PC-3 (cell line): Measurements from ENCODE around the gene DNM3. TPM values are rescaled to one million over a fixed set of nuclear protein-coding genes. Genes with fewer than 3 reads are reported as not detected.

Experiments
- ATAC-seq: fragments of 200-7000 bp; cut with Tn5 transposase; 2 replicates; pipeline ENCODE4 v1.9.1; 2020; ENCODE audit warnings: mild to moderate bottlenecking, moderate library complexity
- BruUV-seq: library from RNA; stranded (reverse); fragments of 400-500 nt; replicated peaks from 2 replicates; lab custom pipeline; 2021; lab: Mats Ljungman, UMichigan
- CTCF ChIA-PET: fragments of 300-600 bp; sonication (Branson Sonifier 250); formaldehyde crosslinking; loops from one replicate; lab custom pipeline; 2022; ENCODE audit warnings: antibody characterized with exemption; lab: Charles Lee
- POLR2A ChIA-PET: fragments of 300-600 bp; sonication (Branson Sonifier 250); formaldehyde crosslinking; loops from one replicate; lab custom pipeline; 2022; ENCODE audit warnings: antibody characterized with exemption; ENCODE audit not compliant: unreplicated experiment; lab: Charles Lee
- DNase-seq: peaks from one replicate; pipeline ENCODE4 v3.0.0-alpha.2; 2015
- H2AFZ ChIP-seq: fragments of 300-600 bp; sonication (generic); 2 replicates; pipeline ENCODE4 v1.6.0; 2016; ENCODE audit warnings: antibody characterized with exemption, low read length
- H3F3A ChIP-seq: fragments of 300-600 bp; sonication (generic); one replicate; pipeline ENCODE4 v1.6.0; 2017; ENCODE audit warnings: antibody characterized with exemption, low read length, control low read depth, mild to moderate bottlenecking; ENCODE audit not compliant: unreplicated experiment
- H3K27ac ChIP-seq: fragments of 300-600 bp; sonication (generic); 2 replicates; pipeline ENCODE4 v1.5.1; 2016; ENCODE audit warnings: mild to moderate bottlenecking, low read length
- H3K27me3 ChIP-seq: fragments of 300-600 bp; sonication (generic); 2 replicates; pipeline ENCODE4 v1.6.1; 2016; ENCODE audit warnings: low read length, mixed read lengths
- H3K36me3 ChIP-seq: fragments of 300-600 bp; sonication (generic); 2 replicates; pipeline ENCODE4 v1.6.1; 2016; ENCODE audit warnings: low read depth, mixed run types, low read length, mixed read lengths
- H3K4me1 ChIP-seq: fragments of 300-600 bp; sonication (generic); 2 replicates; pipeline ENCODE4 v1.5.1; 2016; ENCODE audit warnings: low read length; ENCODE audit not compliant: insufficient read depth
- H3K4me2 ChIP-seq: fragments of 300-600 bp; sonication (generic); 2 replicates; pipeline ENCODE4 v1.6.0; 2016; ENCODE audit warnings: low read length
- H3K4me3 ChIP-seq: fragments of 300-600 bp; sonication (generic); 2 replicates; pipeline ENCODE4 v1.5.1; 2016; ENCODE audit warnings: mild to moderate bottlenecking, low read length, mixed read lengths
- H3K79me2 ChIP-seq: fragments of 300-600 bp; sonication (generic); 2 replicates; pipeline ENCODE4 v1.6.1; 2017; ENCODE audit warnings: low read length, mixed read lengths
- H3K9ac ChIP-seq: fragments of 300-600 bp; sonication (generic); 2 replicates; pipeline ENCODE4 v1.6.0; 2016; ENCODE audit warnings: mild to moderate bottlenecking, low read length
- H3K9me2 ChIP-seq: fragments of 300-600 bp; sonication (generic); replicated peaks from 2 replicates; pipeline ENCODE4 v1.6.1; 2016; ENCODE audit warnings: mixed run types, low read length, mixed read lengths
- H3K9me3 ChIP-seq: fragments of 300-600 bp; sonication (generic); 2 replicates; pipeline ENCODE4 v1.6.1; 2016; ENCODE audit warnings: low read length, mixed read lengths
- H4K20me1 ChIP-seq: fragments of 300-600 bp; sonication (generic); 2 replicates; pipeline ENCODE4 v1.6.1; 2016; ENCODE audit warnings: low read length, mixed read lengths
- CTCF ChIP-seq: fragments of 300-600 bp; sonication (generic); conservative IDR thresholded peaks from 2 replicates; pipeline ENCODE4 v1.5.1; 2017; ENCODE audit warnings: antibody characterized with exemption, low read depth, mild to moderate bottlenecking, low read length
- EZH2 ChIP-seq: fragments of 300-600 bp; sonication (generic); IDR thresholded peaks from one replicate; pipeline ENCODE4 v1.6.1; 2017; ENCODE audit warnings: antibody characterized with exemption, mild to moderate bottlenecking, low read length; ENCODE audit not compliant: unreplicated experiment
- EZH2phosphoT487 ChIP-seq: fragments of 300-600 bp; sonication (generic); IDR thresholded peaks from 2 replicates; pipeline ENCODE4 v1.6.1; 2018; ENCODE audit warnings: mild to moderate bottlenecking, antibody characterized with exemption, low read length, borderline replicate concordance
- intact Hi-C: fragments of 100-400 bp; cut with micrococcal nuclease; formaldehyde crosslinking; loops from 2 replicates; pipeline ENCODE4 v1.9.0; 2023
- total RNA-seq: library from RNA; depleted of rRNA; stranded (reverse); fragments of >200 nt; gene quantifications from 2 replicates; pipeline ENCODE4 v1.2.3, GENCODE V29; 2014

DNM3 gene
- total RNA-seq, 1 experiment from 2014 or later, result 0.98 TPM

DNA sequence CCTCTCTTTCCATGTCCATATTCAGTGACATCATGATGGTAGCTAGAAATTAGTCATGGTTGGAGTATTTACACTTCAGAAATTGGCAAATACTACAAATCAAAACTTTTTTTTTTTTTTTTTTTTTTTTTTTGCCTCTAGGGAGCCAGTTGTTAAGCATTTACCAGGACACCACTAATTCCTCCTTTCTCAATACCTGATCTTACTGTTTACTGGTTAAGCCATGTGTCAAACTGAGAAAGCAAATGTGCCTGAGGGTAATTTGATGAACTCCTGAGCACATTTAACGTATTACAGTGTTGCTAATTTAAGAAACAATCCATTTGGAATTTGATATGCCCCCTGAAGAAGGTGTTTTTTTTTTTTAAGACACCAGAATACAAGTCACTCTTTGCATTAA lies 94.4 kb downstream of the DNM3 start:
- Histone ChIP-seq H3K9me2 (no peaks in the 10 kb centered on the region), H4K20me1 (no peaks in the 10 kb centered on the region), H3K9ac (no peak overlapping the region), H3F3A (no peaks in the 10 kb centered on the region), H3K79me2 (no peaks in the 10 kb centered on the region), H3K9me3 (no peaks in the 10 kb centered on the region), H3K27me3 (peaks cover 69% of the 10 kb centered on the region), H3K4me2 (no peak overlapping the region), H3K27ac (no peak overlapping the region), H2AFZ (no peak overlapping the region), H3K4me1 (no peaks in the 10 kb centered on the region), H3K36me3 (no peaks in the 10 kb centered on the region), H3K4me3 (no peak overlapping the region)
- intact Hi-C loops, result no loop called here
- ChIA-PET POLR2A (no interaction called here), CTCF (no interaction called here)
- no peak for TF ChIP-seq EZH2
- no peak for TF ChIP-seq EZH2phosphoT487
- TF ChIP-seq CTCF, result no peak
- no TSS peak for BruUV-seq
- no peak for ATAC-seq
- DNase-seq, result no peak

DNA sequence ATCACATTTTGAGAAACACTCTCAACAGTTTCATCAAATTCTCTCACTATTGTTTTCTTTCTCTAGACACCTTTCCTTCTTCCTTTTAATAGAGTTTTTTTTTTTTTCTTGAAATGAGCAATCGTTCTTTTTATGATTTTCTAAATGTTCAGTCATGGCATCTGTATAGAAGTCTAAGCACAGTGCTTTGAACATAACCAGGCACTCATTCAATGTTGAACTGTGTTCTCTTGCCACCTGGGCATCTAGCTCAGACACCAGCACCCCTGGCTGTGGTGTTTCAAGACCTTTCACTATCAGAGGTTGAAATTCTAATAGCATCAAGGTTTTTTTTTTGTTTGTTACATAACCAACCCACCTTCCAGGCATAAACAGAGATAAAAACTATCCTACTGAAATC lies 96.6 kb downstream of the DNM3 start:
- H3K9me3 ChIP-seq, result no peaks in the 10 kb centered on the region
- peaks cover 80% of the 10 kb centered on the region for H3K27me3 ChIP-seq
- H3K36me3 ChIP-seq, result no peaks in the 10 kb centered on the region
- DNase-seq (no peak), ATAC-seq (no peak)
- ChIA-PET POLR2A (no interaction called here), CTCF (no interaction called here)
- H2AFZ ChIP-seq, result no peak overlapping the region
- H3K4me1 ChIP-seq, result no peaks in the 10 kb centered on the region
- no peaks in the 10 kb centered on the region for H3K79me2 ChIP-seq
- no peaks in the 10 kb centered on the region for H3K9me2 ChIP-seq
- no peak overlapping the region for H3K4me3 ChIP-seq
- H3K4me2 ChIP-seq, result no peak overlapping the region
- no peak overlapping the region for H3K27ac ChIP-seq
- H4K20me1 ChIP-seq, result no peaks in the 10 kb centered on the region
- no peak for TF ChIP-seq EZH2
- H3K9ac ChIP-seq, result no peak overlapping the region
- BruUV-seq, result no TSS peak
- H3F3A ChIP-seq, result no peaks in the 10 kb centered on the region
- intact Hi-C loops, result no loop called here

DNA sequence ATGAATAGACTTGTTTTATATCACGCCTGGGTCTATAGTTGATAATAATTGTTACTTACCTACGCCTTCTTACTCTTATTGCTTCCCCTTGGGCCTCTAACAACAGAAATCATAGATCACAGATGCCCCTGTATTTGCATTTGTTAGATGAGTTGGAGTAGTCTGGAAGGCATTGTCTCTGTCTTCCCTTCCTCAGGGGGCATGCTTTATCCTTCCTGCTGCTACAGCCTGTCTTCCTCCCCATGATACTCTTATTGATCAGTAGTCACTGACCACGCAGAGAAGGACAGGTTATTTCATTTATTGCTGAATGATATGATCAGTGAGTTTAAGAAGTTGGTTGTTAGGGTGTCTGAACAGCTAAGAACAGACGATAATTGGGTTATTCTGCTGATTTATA lies 98.4 kb downstream of the DNM3 start:
- POLR2A ChIA-PET, result no interaction called here
- Histone ChIP-seq H3K4me2 (no peak overlapping the region), H2AFZ (no peak overlapping the region), H3K27me3 (peaks cover 62% of the 10 kb centered on the region), H3K9ac (no peak overlapping the region), H3K36me3 (no peaks in the 10 kb centered on the region), H3K79me2 (no peaks in the 10 kb centered on the region), H4K20me1 (no peaks in the 10 kb centered on the region), H3K4me1 (no peaks in the 10 kb centered on the region), H3K27ac (no peak overlapping the region), H3K9me3 (no peaks in the 10 kb centered on the region), H3K4me3 (no peak overlapping the region), H3F3A (no peaks in the 10 kb centered on the region), H3K9me2 (no peaks in the 10 kb centered on the region)
- DNase-seq (no peak), ATAC-seq (no peak)
- no TSS peak for BruUV-seq
- CTCF ChIA-PET, result no interaction called here
- intact Hi-C loops, result loop anchor here (5.0 kb wide), 1 partner anchor 32 kb away; no protein-coding TSS in a partner anchor
- no peak for TF ChIP-seq EZH2
- no peak for TF ChIP-seq CTCF
- TF ChIP-seq EZH2phosphoT487, result no peak
